Panc1 (cell line): ENCODE measurements around the gene SLIT3.

Experiments used
- SIN3A ChIP-seq: IDR thresholded peaks from 2 replicates; pipeline ENCODE4 v1.6.1; 2012; ENCODE audit warnings: low read depth, mild to moderate bottlenecking, low read length, moderate library complexity, borderline replicate concordance; ENCODE audit not compliant: insufficient read depth
- TF ChIP-seq, protein P1 (sequence below): fragments of 450-650 bp; IDR thresholded peaks from 2 replicates; pipeline ENCODE4 v1.5.1; 2017; ENCODE audit warnings: mild to moderate bottlenecking

DNA sequence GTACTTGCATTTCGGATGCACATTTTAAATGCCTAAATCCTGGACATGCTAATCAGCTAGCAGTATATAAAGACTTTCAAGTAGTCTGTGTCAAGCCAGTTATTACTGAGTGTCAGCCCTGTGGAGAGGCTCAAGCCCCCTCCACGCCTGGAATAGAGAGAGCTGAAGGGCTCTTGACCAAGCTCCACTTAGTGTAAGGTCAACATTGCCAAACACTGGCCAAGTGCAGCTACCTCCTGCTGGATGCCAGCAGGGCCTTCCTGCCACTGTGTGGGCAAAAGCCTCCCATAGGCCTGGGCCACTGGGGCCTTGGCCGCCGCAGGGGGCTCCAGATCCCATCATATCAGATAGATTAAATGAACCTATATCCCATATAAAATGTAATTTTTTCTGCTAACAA, 482.4 kb downstream of the SLIT3 start:
- TF ChIP-seq SIN3A: no peak
- TF ChIP-seq, protein P1, sequence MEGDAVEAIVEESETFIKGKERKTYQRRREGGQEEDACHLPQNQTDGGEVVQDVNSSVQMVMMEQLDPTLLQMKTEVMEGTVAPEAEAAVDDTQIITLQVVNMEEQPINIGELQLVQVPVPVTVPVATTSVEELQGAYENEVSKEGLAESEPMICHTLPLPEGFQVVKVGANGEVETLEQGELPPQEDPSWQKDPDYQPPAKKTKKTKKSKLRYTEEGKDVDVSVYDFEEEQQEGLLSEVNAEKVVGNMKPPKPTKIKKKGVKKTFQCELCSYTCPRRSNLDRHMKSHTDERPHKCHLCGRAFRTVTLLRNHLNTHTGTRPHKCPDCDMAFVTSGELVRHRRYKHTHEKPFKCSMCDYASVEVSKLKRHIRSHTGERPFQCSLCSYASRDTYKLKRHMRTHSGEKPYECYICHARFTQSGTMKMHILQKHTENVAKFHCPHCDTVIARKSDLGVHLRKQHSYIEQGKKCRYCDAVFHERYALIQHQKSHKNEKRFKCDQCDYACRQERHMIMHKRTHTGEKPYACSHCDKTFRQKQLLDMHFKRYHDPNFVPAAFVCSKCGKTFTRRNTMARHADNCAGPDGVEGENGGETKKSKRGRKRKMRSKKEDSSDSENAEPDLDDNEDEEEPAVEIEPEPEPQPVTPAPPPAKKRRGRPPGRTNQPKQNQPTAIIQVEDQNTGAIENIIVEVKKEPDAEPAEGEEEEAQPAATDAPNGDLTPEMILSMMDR: no peak
